HepG2 (cell line): ENCODE results near the gene PLB1. TPM values are rescaled to one million over a fixed set of nuclear protein-coding genes. Genes with fewer than 3 reads are reported as not detected.

Source experiments
- GZF1 ChIP-seq: sonication (generic); formaldehyde crosslinking; IDR thresholded peaks from 2 replicates; pipeline ENCODE4 v1.5.1; 2020; ENCODE audit warnings: mild to moderate bottlenecking, missing genetic modification reagents
- KLF9 ChIP-seq: IDR thresholded peaks from 2 replicates; pipeline ENCODE4 v1.6.1; 2016; ENCODE audit warnings: low read depth
- MNT ChIP-seq: fragments of 450-650 bp; IDR thresholded peaks from 2 replicates; pipeline ENCODE4 v1.6.1; 2016
- NCOA5 ChIP-seq: sonication (generic); formaldehyde crosslinking; IDR thresholded peaks from 2 replicates; pipeline ENCODE4 v1.4.0; 2020; ENCODE audit warnings: missing genetic modification reagents
- PCBP1 ChIP-seq: fragments of 200-400 bp; formaldehyde crosslinking; IDR thresholded peaks from 2 replicates; pipeline ENCODE4 v1.6.1; 2017; ENCODE audit warnings: mild to moderate bottlenecking, low read depth, low read length, borderline replicate concordance
- POGZ ChIP-seq: sonication (generic); formaldehyde crosslinking; IDR thresholded peaks from 2 replicates; pipeline ENCODE4 v1.4.0; 2020; ENCODE audit warnings: mild to moderate bottlenecking, missing genetic modification reagents
- PTBP1 ChIP-seq: fragments of 200-400 bp; formaldehyde crosslinking; IDR thresholded peaks from 2 replicates; pipeline ENCODE4 v1.6.1; 2018; ENCODE audit warnings: low read length, low read depth; ENCODE audit not compliant: poor library complexity, severe bottlenecking
- TARDBP ChIP-seq: sonication (generic); formaldehyde crosslinking; IDR thresholded peaks from 2 replicates; pipeline ENCODE4 v1.8.0; 2022; ENCODE audit warnings: mild to moderate bottlenecking, missing genetic modification reagents
- TEF ChIP-seq: sonication (generic); formaldehyde crosslinking; IDR thresholded peaks from 2 replicates; pipeline ENCODE4 v1.5.0; 2020; ENCODE audit warnings: missing genetic modification reagents
- THRA ChIP-seq: sonication (generic); formaldehyde crosslinking; IDR thresholded peaks from 2 replicates; pipeline ENCODE4 v1.4.0; 2020; ENCODE audit warnings: missing genetic modification reagents, borderline replicate concordance
- ZEB1 ChIP-seq: IDR thresholded peaks from 2 replicates; pipeline ENCODE4 v1.6.1; 2012; ENCODE audit warnings: mild to moderate bottlenecking, low read depth, inconsistent platforms; ENCODE audit not compliant: insufficient replicate concordance
- ZFP82 ChIP-seq: sonication (generic); formaldehyde crosslinking; IDR thresholded peaks from 2 replicates; pipeline ENCODE4 v1.5.1; 2020; ENCODE audit warnings: mild to moderate bottlenecking, missing genetic modification reagents, borderline replicate concordance
- ZGPAT ChIP-seq: IDR thresholded peaks from 2 replicates; pipeline ENCODE4 v1.6.1; 2016; ENCODE audit warnings: mild to moderate bottlenecking
- ZNF318 ChIP-seq: sonication (generic); formaldehyde crosslinking; IDR thresholded peaks from 2 replicates; pipeline ENCODE4 v1.4.0; 2020; ENCODE audit warnings: mild to moderate bottlenecking, missing genetic modification reagents
- ZNF720 ChIP-seq: sonication (generic); formaldehyde crosslinking; IDR thresholded peaks from 2 replicates; pipeline ENCODE4 v1.4.0; 2020; ENCODE audit warnings: missing genetic modification reagents
- polyA plus RNA-seq, 8 experiments: library from polyadenylated mRNA; depleted of rRNA in 3 of 8; stranded (reverse) in 7 of 8; unstranded in 1 of 8; fragments of >200 nt; fragmentation: Illumina TruSeq in 4 of 8; extraction: Trizol in 4 of 8; gene quantifications; 2 replicates each; pipeline versions ENCODE4 v1.2.1 to v1.2.3, GENCODE V29; 2011 to 2016; ENCODE audit warnings: low read depth in 4 of 8, missing spikeins in 1 of 8, mixed read lengths in 1 of 8; ENCODE audit not compliant: insufficient read depth in 1 of 8
- total RNA-seq, 5 experiments: library from RNA; depleted of rRNA; stranded (reverse); fragments of >200 nt; fragmentation: Illumina TruSeq; extraction: Trizol; gene quantifications; 2 replicates each; pipeline ENCODE4 v1.2.3, GENCODE V29; 2016; ENCODE audit warnings: low read depth in 1 of 5

Gene PLB1
- total and polyA plus RNA-seq, 2 of the 13 experiments (the other 11 are each of a cell fraction or from before 2014, with no cell fraction given) = 0.20 to 1.8 TPM

- TF ChIP-seq ZNF318 = no peak
- TF ChIP-seq PTBP1 = no peak
- peak; percentile 60 for TF ChIP-seq POGZ (CRISPR knock-in tag)
- no peak for TF ChIP-seq MNT
- TF ChIP-seq ZGPAT (CRISPR knock-in tag) = peak; percentile 66; the same call in 1 of the 2 replicates
- no peak for TF ChIP-seq GZF1
- TF ChIP-seq ZNF720 (CRISPR knock-in tag) = no peak
- TF ChIP-seq TEF = no peak
- no peak for TF ChIP-seq NCOA5 (CRISPR knock-in tag)
- TF ChIP-seq PCBP1 = no peak
- peak; percentile 75 for TF ChIP-seq THRA (CRISPR knock-in tag)
- TF ChIP-seq ZFP82 (CRISPR knock-in tag) = no peak
- peak; percentile 63; the same call in 1 of the 2 replicates for TF ChIP-seq TARDBP
- TF ChIP-seq ZEB1 = peak; percentile 30
- 0 out of 2 replicates have a peak, but pooled peaks have one; percentile 25 for TF ChIP-seq KLF9 (CRISPR knock-in tag)
Measured at GRCh38 chr2:28566521-28567041, 70.7 kb downstream of the PLB1 start (continued).
